Measurements from ENCODE around the gene NHERF2.
A peak's percentile ranks its signal among the peaks of the same experiment; 100 is the strongest.

NHERF2 gene

GRCh38 chr16:2043667-2044451 lies 17.2 kb downstream of the NHERF2 start:
- no peak overlapping the region for H3K4me3 ChIP-seq (ENCODE audit: low read depth, low read length)
- DNase-seq (ENCODE audit: low read depth) = no peak
- no peak for TF ChIP-seq CTCF (IDR thresholded peaks at IDR 0.05; ENCODE audit: low read depth, low read length, missing control alignments)

GRCh38 chr16:2044541-2044940 lies 17.8 kb downstream of the NHERF2 start:
- no peak overlapping the region for H3K4me3 ChIP-seq (ENCODE audit: low read depth, low read length)
- DNase-seq (ENCODE audit: low read depth) = no peak
- TF ChIP-seq CTCF (IDR thresholded peaks at IDR 0.05; ENCODE audit: low read depth, low read length, missing control alignments) = no peak

GRCh38 chr16:2045965-2046892 lies 19.5 kb downstream of the NHERF2 start:
- no peak overlapping the region for H3K4me3 ChIP-seq (ENCODE audit: low read depth, low read length)
- DNase-seq (ENCODE audit: low read depth) = no peak
- TF ChIP-seq CTCF (IDR thresholded peaks at IDR 0.05; ENCODE audit: low read depth, low read length, missing control alignments) = no peak

GRCh38 chr16:2046893-2047329 lies 20.2 kb downstream of the NHERF2 start:
- no peak for TF ChIP-seq CTCF (IDR thresholded peaks at IDR 0.05; ENCODE audit: low read depth, low read length, missing control alignments)

GRCh38 chr16:2047330-2048115 lies 20.8 kb downstream of the NHERF2 start, which contains the start of the genes NTHL1 and TSC2:
TSS of gene NTHL1 (minus strand) at chr16:2047834. CDS start at chr16:2047823, 11 bp downstream.
TSS of gene TSC2 (plus strand) at chr16:2047985. CDS start at chr16:2048616, 631 bp downstream.
- peak; percentile 86 for DNase-seq (ENCODE audit: low read depth)
- H3K4me3 ChIP-seq (ENCODE audit: low read depth, low read length) = peak within 1 kb of the TSS; percentile 79
- no peak for TF ChIP-seq CTCF (IDR thresholded peaks at IDR 0.05; ENCODE audit: low read depth, low read length, missing control alignments)

More at GRCh38 chr16:2046893-2047329, 20.2 kb downstream of the NHERF2 start:
- DNase-seq (ENCODE audit: low read depth) = no peak
- H3K4me3 ChIP-seq (ENCODE audit: low read depth, low read length) = peak overlapping the region; percentile 79

- H3K4me3 ChIP-seq (ENCODE audit: low read depth, low read length) = peak overlapping the region; percentile 79
- no peak for DNase-seq (ENCODE audit: low read depth)
- no peak for TF ChIP-seq CTCF (IDR thresholded peaks at IDR 0.05; ENCODE audit: low read depth, low read length, missing control alignments)
Measured at GRCh38 chr16:2048116-2048543, 21.4 kb downstream of the NHERF2 start.
